ENCODE data around the gene C4orf51.

- TF ChIP-seq EZH2 (IDR thresholded peaks at IDR 0.05; ENCODE audit: borderline replicate concordance, low read depth, low read length, severe bottlenecking) (no peak), CTCF (IDR thresholded peaks at IDR 0.05; ENCODE audit: borderline replicate concordance, extremely low read depth, low read length, poor library complexity, severe bottlenecking) (no peak)
Observed at GRCh38 chr4:145719752-145720624, 40.0 kb downstream of the C4orf51 start.

Data from DND-41 (cell line).